HG02642 (cell line): ENCODE results near the gene ROR1.

Source experiments
- ATAC-seq: cut with Tn5 transposase; IDR thresholded peaks from one replicate; pipeline ENCODE4 v1.9.1; 2021; ENCODE audit warnings: mild to moderate bottlenecking; ENCODE audit not compliant: unreplicated experiment, poor library complexity

Gene ROR1

GRCh38 chr1:64107118-64107519 lies 333.3 kb downstream of the ROR1 start:
- no peak for ATAC-seq

GRCh38 chr1:64107632-64108031 lies 333.8 kb downstream of the ROR1 start:
- no peak for ATAC-seq

- no peak for ATAC-seq
Observed at GRCh38 chr1:64110924-64111777, 337.3 kb downstream of the ROR1 start.

- no peak for ATAC-seq
Observed at GRCh38 chr1:64111787-64112186, 338.0 kb downstream of the ROR1 start.

- ATAC-seq, result no peak
Observed at GRCh38 chr1:64112281-64112680, 338.5 kb downstream of the ROR1 start.

- no peak for ATAC-seq
Observed at GRCh38 chr1:64114012-64114525, 340.3 kb downstream of the ROR1 start.

GRCh38 chr1:64116537-64116936 lies 342.7 kb downstream of the ROR1 start:
- ATAC-seq, result no peak

- no peak for ATAC-seq
Observed at GRCh38 chr1:64117492-64117891, 343.7 kb downstream of the ROR1 start.

- no peak for ATAC-seq
Observed at GRCh38 chr1:64121766-64122385, 348.1 kb downstream of the ROR1 start.

GRCh38 chr1:64122588-64122987 lies 348.8 kb downstream of the ROR1 start:
- ATAC-seq, result no peak

- no peak for ATAC-seq
Observed at GRCh38 chr1:64124704-64125440, 351.1 kb downstream of the ROR1 start.

- ATAC-seq, result no peak
Observed at GRCh38 chr1:64126581-64126980, 352.8 kb downstream of the ROR1 start.

GRCh38 chr1:64127297-64127696 lies 353.5 kb downstream of the ROR1 start:
- ATAC-seq, result no peak

GRCh38 chr1:64129701-64130100 lies 355.9 kb downstream of the ROR1 start:
- no peak for ATAC-seq

GRCh38 chr1:64131155-64131554 lies 357.3 kb downstream of the ROR1 start:
- ATAC-seq, result no peak

GRCh38 chr1:64133036-64133435 lies 359.2 kb downstream of the ROR1 start:
- ATAC-seq, result no peak

GRCh38 chr1:64135462-64136223 lies 361.8 kb downstream of the ROR1 start:
- ATAC-seq, result no peak

GRCh38 chr1:64136296-64136695 lies 362.5 kb downstream of the ROR1 start:
- ATAC-seq, result no peak

- ATAC-seq, result peak; percentile 83
Observed at GRCh38 chr1:64136752-64137411, 363.1 kb downstream of the ROR1 start.

GRCh38 chr1:64137412-64137803 lies 363.6 kb downstream of the ROR1 start:
- no peak for ATAC-seq
